HFFc6 (cell line): ENCODE data around the gene GLP1R. TPM values are rescaled to one million over a fixed set of nuclear protein-coding genes. Genes with fewer than 3 reads are reported as not detected.

Source experiments
- DNase-seq: peaks from one replicate; pipeline ENCODE4 v3.0.0-alpha.2; 2018
- H3K27ac Mint-ChIP-seq: 2 replicates; pipeline ENCODE4 v1.8.0; 2020; ENCODE audit warnings: mild to moderate bottlenecking, mixed read lengths
- H3K27me3 Mint-ChIP-seq: 2 replicates; pipeline ENCODE4 v1.8.0; 2021; ENCODE audit warnings: mild to moderate bottlenecking, moderate library complexity, mixed read lengths; ENCODE audit not compliant: insufficient read depth
- H3K36me3 Mint-ChIP-seq: 2 replicates; pipeline ENCODE4 v1.8.0; 2021; ENCODE audit warnings: low read depth, mixed read lengths
- H3K4me1 Mint-ChIP-seq: 2 replicates; pipeline ENCODE4 v1.8.0; 2020; ENCODE audit warnings: low read depth, mixed read lengths
- H3K4me3 Mint-ChIP-seq: 2 replicates; pipeline ENCODE4 v1.8.0; 2020; ENCODE audit warnings: mild to moderate bottlenecking, moderate library complexity, mixed read lengths
- H3K9me3 Mint-ChIP-seq: 2 replicates; pipeline ENCODE4 v1.8.0; 2020; ENCODE audit warnings: mild to moderate bottlenecking, mixed read lengths
- CTCF ChIP-seq: fragments of 200-600 bp; sonication (generic); IDR thresholded peaks from 2 replicates; pipeline ENCODE4 v1.5.0; 2021; ENCODE audit warnings: antibody characterized with exemption, mild to moderate bottlenecking
- total RNA-seq, 6 experiments: library from RNA; stranded (reverse); fragmentation: NEBNext Ultra II Directional; extraction: Animal tissue kit (Norgen Biotek cat#: 25700); gene quantifications; 2 replicates in 1 of 6; 3 replicates in 5 of 6; pipeline ENCODE4 v1.2.3, GENCODE V29; 2021

Gene GLP1R
- total RNA-seq, 6 experiments from 2014 or later = not detected

DNA sequence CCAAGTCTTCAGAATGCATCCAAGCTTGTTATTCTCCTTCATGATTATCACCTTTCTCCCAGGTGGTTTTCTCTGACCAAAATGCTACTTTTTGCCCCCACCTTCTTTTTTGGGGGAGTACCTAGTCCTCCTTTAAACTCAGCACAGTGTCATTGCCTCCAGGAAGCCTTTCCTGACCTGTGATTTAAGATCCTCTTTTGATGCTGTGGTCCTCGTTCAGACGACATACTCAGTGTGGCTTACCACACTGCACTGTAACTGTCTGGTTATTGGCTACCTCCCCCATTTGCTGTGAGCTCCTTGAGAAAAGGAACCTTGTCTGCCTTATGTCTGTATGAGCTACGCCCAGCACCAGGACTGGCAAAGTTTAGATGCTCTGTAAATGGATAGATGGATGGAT lies 51.8 kb downstream of the GLP1R start:
- Mint-ChIP-seq H3K27ac (no peak overlapping the region), H3K9me3 (no peaks in the 10 kb centered on the region), H3K27me3 (peaks cover 3% of the 10 kb centered on the region), H3K4me3 (no peak overlapping the region), H3K36me3 (no peaks in the 10 kb centered on the region), H3K4me1 (no peaks in the 10 kb centered on the region)
- DNase-seq = no peak
- no peak for TF ChIP-seq CTCF

- no peak for DNase-seq
- TF ChIP-seq CTCF = no peak
- Mint-ChIP-seq H3K36me3 (no peaks in the 10 kb centered on the region), H3K9me3 (no peaks in the 10 kb centered on the region), H3K27ac (no peak overlapping the region), H3K27me3 (peaks cover 5% of the 10 kb centered on the region), H3K4me1 (no peaks in the 10 kb centered on the region), H3K4me3 (no peak overlapping the region)
Measured at GRCh38 chr6:39102071-39102820, 53.7 kb downstream of the GLP1R start.

GRCh38 chr6:39102821-39103136 lies 54.2 kb downstream of the GLP1R start:
- Mint-ChIP-seq H3K36me3 (no peaks in the 10 kb centered on the region), H3K27ac (no peak overlapping the region), H3K4me3 (no peak overlapping the region), H3K4me1 (no peaks in the 10 kb centered on the region), H3K27me3 (peaks cover 5% of the 10 kb centered on the region), H3K9me3 (no peaks in the 10 kb centered on the region)
- no peak for DNase-seq
- TF ChIP-seq CTCF = no peak

GRCh38 chr6:39104528-39104927 lies 55.9 kb downstream of the GLP1R start:
- no peak for TF ChIP-seq CTCF
- H3K4me1 Mint-ChIP-seq = no peaks in the 10 kb centered on the region
- no peaks in the 10 kb centered on the region for H3K9me3 Mint-ChIP-seq
- peaks cover 5% of the 10 kb centered on the region for H3K27me3 Mint-ChIP-seq
- no peak for DNase-seq
- no peak overlapping the region for H3K27ac Mint-ChIP-seq
- no peaks in the 10 kb centered on the region for H3K36me3 Mint-ChIP-seq
- H3K4me3 Mint-ChIP-seq = no peak overlapping the region

GRCh38 chr6:39107034-39107433 lies 58.5 kb downstream of the GLP1R start:
- H3K4me1 Mint-ChIP-seq = no peaks in the 10 kb centered on the region
- no peaks in the 10 kb centered on the region for H3K9me3 Mint-ChIP-seq
- no peak overlapping the region for H3K4me3 Mint-ChIP-seq
- TF ChIP-seq CTCF = no peak
- DNase-seq = no peak
- no peak overlapping the region for H3K27ac Mint-ChIP-seq
- no peaks in the 10 kb centered on the region; the same call in 1 of the 2 replicates for H3K36me3 Mint-ChIP-seq
- peaks cover 2% of the 10 kb centered on the region for H3K27me3 Mint-ChIP-seq

GRCh38 chr6:39107641-39108040 lies 59.1 kb downstream of the GLP1R start:
- TF ChIP-seq CTCF = no peak
- Mint-ChIP-seq H3K36me3 (no peaks in the 10 kb centered on the region; the same call in 1 of the 2 replicates), H3K4me3 (no peak overlapping the region), H3K4me1 (no peaks in the 10 kb centered on the region), H3K27ac (no peak overlapping the region), H3K27me3 (peaks cover 2% of the 10 kb centered on the region), H3K9me3 (no peaks in the 10 kb centered on the region)
- no peak for DNase-seq
